Smooth muscle cell (in vitro differentiated cells): Measurements from ENCODE around the gene CNNM1. TPM values are rescaled to one million over a fixed set of nuclear protein-coding genes. Genes with fewer than 3 reads are reported as not detected.
A peak's percentile ranks its signal among the peaks of the same experiment; 100 is the strongest.

Source experiments
- DNase-seq: peaks from one replicate; lab custom pipeline; 2025; ENCODE audit not compliant: unreplicated experiment; lab: John Stamatoyannopoulos, UW
- H2AFZ ChIP-seq: fragments of 200-600 bp; sonication (generic); 2 replicates; pipeline ENCODE4 v1.6.0; 2016; ENCODE audit warnings: antibody characterized with exemption, low read depth, mild to moderate bottlenecking
- H3F3A ChIP-seq: fragments of 200-600 bp; sonication (generic); 2 replicates; pipeline ENCODE4 v1.6.0; 2017; ENCODE audit warnings: antibody characterized with exemption, low read depth
- H3K27ac ChIP-seq: fragments of 200-600 bp; sonication (generic); 2 replicates; pipeline ENCODE4 v1.5.1; 2016; ENCODE audit warnings: low read depth, mild to moderate bottlenecking
- H3K27me3 ChIP-seq: fragments of 200-600 bp; sonication (generic); 2 replicates; pipeline ENCODE4 v1.6.1; 2016; ENCODE audit warnings: low read depth, mild to moderate bottlenecking
- H3K36me3 ChIP-seq: fragments of 200-600 bp; sonication (generic); 2 replicates; pipeline ENCODE4 v1.5.1; 2016; ENCODE audit warnings: low read depth
- H3K4me1 ChIP-seq: fragments of 200-600 bp; sonication (generic); 2 replicates; pipeline ENCODE4 v1.5.1; 2016; ENCODE audit warnings: low read depth
- H3K4me2 ChIP-seq: fragments of 200-600 bp; sonication (generic); 2 replicates; pipeline ENCODE4 v1.6.0; 2016; ENCODE audit warnings: mild to moderate bottlenecking
- H3K4me3 ChIP-seq: fragments of 200-600 bp; sonication (generic); 2 replicates; pipeline ENCODE4 v1.5.1; 2016; ENCODE audit warnings: mild to moderate bottlenecking
- H3K79me2 ChIP-seq: fragments of 200-600 bp; sonication (generic); 2 replicates; pipeline ENCODE4 v1.6.0; 2016; ENCODE audit warnings: low read depth, mild to moderate bottlenecking
- H3K9ac ChIP-seq: fragments of 200-600 bp; sonication (generic); 2 replicates; pipeline ENCODE4 v1.6.0; 2016; ENCODE audit warnings: low read depth
- H3K9me3 ChIP-seq: fragments of 200-600 bp; sonication (generic); replicated peaks from 2 replicates; pipeline ENCODE4 v1.5.1; 2016; ENCODE audit warnings: low read depth
- H4K20me1 ChIP-seq: fragments of 200-600 bp; sonication (generic); 2 replicates; pipeline ENCODE4 v1.6.0; 2016; ENCODE audit warnings: low read depth
- WGBS: methylation state at CpG from one replicate; pipeline ENCODE4 v1.1.7; 2016; ENCODE audit warnings: low lambda C conversion rate; 5-methylcytosine and 5-hydroxymethylcytosine counted together
- polyA plus RNA-seq: library from polyadenylated mRNA; unstranded; fragments of >200 nt; fragmentation: Nextera tagmentation; extraction: Ambion mirVana; gene quantifications from 2 replicates; pipeline ENCODE4 v1.2.1, GENCODE V29; 2016
- total RNA-seq: library from RNA; depleted of rRNA; stranded (reverse); fragments of >200 nt; gene quantifications from 2 replicates; pipeline ENCODE4 v1.2.3, GENCODE V29; 2014
- TF ChIP-seq, protein P1 (sequence below): fragments of 200-600 bp; sonication (generic); IDR thresholded peaks from 2 replicates; pipeline ENCODE4 v1.5.1; 2017; ENCODE audit warnings: borderline replicate concordance, mild to moderate bottlenecking, antibody characterized with exemption; ENCODE audit not compliant: insufficient read depth, poor library complexity, severe bottlenecking

CNNM1 gene
- total and polyA plus RNA-seq, 2 experiments from 2014 or later, result 0.04 TPM; not detected in 1

GRCh38 chr10:99393683-99394082 is 64.5 kb downstream of the CNNM1 start:
- no peak overlapping the region for H3K9ac ChIP-seq
- no peak overlapping the region for H3K27ac ChIP-seq
- TF ChIP-seq, protein P1, sequence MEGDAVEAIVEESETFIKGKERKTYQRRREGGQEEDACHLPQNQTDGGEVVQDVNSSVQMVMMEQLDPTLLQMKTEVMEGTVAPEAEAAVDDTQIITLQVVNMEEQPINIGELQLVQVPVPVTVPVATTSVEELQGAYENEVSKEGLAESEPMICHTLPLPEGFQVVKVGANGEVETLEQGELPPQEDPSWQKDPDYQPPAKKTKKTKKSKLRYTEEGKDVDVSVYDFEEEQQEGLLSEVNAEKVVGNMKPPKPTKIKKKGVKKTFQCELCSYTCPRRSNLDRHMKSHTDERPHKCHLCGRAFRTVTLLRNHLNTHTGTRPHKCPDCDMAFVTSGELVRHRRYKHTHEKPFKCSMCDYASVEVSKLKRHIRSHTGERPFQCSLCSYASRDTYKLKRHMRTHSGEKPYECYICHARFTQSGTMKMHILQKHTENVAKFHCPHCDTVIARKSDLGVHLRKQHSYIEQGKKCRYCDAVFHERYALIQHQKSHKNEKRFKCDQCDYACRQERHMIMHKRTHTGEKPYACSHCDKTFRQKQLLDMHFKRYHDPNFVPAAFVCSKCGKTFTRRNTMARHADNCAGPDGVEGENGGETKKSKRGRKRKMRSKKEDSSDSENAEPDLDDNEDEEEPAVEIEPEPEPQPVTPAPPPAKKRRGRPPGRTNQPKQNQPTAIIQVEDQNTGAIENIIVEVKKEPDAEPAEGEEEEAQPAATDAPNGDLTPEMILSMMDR, result no peak
- no peak overlapping the region for H3K4me2 ChIP-seq
- H3K27me3 ChIP-seq, result no peaks in the 10 kb centered on the region
- H3K79me2 ChIP-seq, result no peaks in the 10 kb centered on the region
- no peaks in the 10 kb centered on the region for H4K20me1 ChIP-seq
- no peaks in the 10 kb centered on the region for H3K4me1 ChIP-seq
- H3K4me3 ChIP-seq, result no peak overlapping the region
- no peak for DNase-seq
- H3K36me3 ChIP-seq, result no peaks in the 10 kb centered on the region
- peaks cover 12% of the 10 kb centered on the region for H3F3A ChIP-seq
- 84% methylated on average over 5 of the region's 5 CpGs for WGBS
- no peak overlapping the region for H2AFZ ChIP-seq
- no peaks in the 10 kb centered on the region for H3K9me3 ChIP-seq

DNA sequence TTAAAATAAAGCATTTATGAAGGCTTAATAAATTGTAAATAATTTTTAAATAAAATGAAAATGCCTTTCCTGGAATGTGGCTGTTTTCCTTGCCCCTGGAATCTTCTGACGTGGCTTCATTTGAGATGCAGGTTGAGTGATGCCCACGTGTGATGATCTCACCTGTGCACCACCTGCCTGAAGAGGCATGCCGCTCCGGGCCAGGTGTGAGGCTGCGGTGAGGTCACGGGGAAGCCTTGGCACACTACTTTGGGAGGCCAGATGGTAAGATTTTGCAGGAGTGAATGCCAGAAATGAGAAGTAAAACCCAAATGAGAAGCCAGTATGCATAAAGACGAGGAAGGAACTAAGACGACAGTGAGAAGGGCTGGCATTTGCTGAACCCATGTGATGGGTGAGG is 65.1 kb downstream of the CNNM1 start:
- H3K4me3 ChIP-seq, result no peak overlapping the region
- 90% methylated on average over 8 of the region's 8 CpGs for WGBS
- no peak overlapping the region for H3K4me2 ChIP-seq
- no peak overlapping the region for H3K27ac ChIP-seq
- H2AFZ ChIP-seq, result no peak overlapping the region
- peaks cover 12% of the 10 kb centered on the region for H3F3A ChIP-seq
- no peaks in the 10 kb centered on the region for H3K27me3 ChIP-seq
- no peaks in the 10 kb centered on the region for H3K9me3 ChIP-seq
- H4K20me1 ChIP-seq, result no peaks in the 10 kb centered on the region
- TF ChIP-seq, protein P1, result no peak
- H3K9ac ChIP-seq, result no peak overlapping the region
- H3K36me3 ChIP-seq, result no peaks in the 10 kb centered on the region
- no peaks in the 10 kb centered on the region for H3K79me2 ChIP-seq
- H3K4me1 ChIP-seq, result no peaks in the 10 kb centered on the region
- no peak for DNase-seq

- no peaks in the 10 kb centered on the region for H3K79me2 ChIP-seq
- no peaks in the 10 kb centered on the region for H3K4me1 ChIP-seq
- peaks cover 12% of the 10 kb centered on the region for H3F3A ChIP-seq
- no peak overlapping the region for H2AFZ ChIP-seq
- H3K9me3 ChIP-seq, result no peaks in the 10 kb centered on the region
- H3K27me3 ChIP-seq, result no peaks in the 10 kb centered on the region
- peak overlapping the region; percentile 77 for H3K4me2 ChIP-seq
- H3K9ac ChIP-seq, result no peak overlapping the region
- no peaks in the 10 kb centered on the region for H4K20me1 ChIP-seq
- H3K4me3 ChIP-seq, result no peak overlapping the region
- 87% methylated on average over 7 of the region's 7 CpGs for WGBS
- no peaks in the 10 kb centered on the region for H3K36me3 ChIP-seq
- TF ChIP-seq, protein P1, result no peak
- no peak for DNase-seq
- peak overlapping the region; percentile 93 for H3K27ac ChIP-seq
Observed at GRCh38 chr10:99394761-99395386, 65.7 kb downstream of the CNNM1 start.

- H3K36me3 ChIP-seq, result no peaks in the 10 kb centered on the region
- H3K27me3 ChIP-seq, result no peaks in the 10 kb centered on the region
- 40% methylated on average over 2 of the region's 2 CpGs for WGBS
- H3K4me1 ChIP-seq, result no peaks in the 10 kb centered on the region
- H3K9me3 ChIP-seq, result no peaks in the 10 kb centered on the region
- H3K79me2 ChIP-seq, result no peaks in the 10 kb centered on the region
- no peak overlapping the region for H2AFZ ChIP-seq
- H4K20me1 ChIP-seq, result no peaks in the 10 kb centered on the region
- no peak overlapping the region for H3K4me3 ChIP-seq
- H3K27ac ChIP-seq, result peak overlapping the region; percentile 93
- DNase-seq, result no peak
- H3F3A ChIP-seq, result peaks cover 12% of the 10 kb centered on the region
- H3K4me2 ChIP-seq, result peak overlapping the region; percentile 77
- peak overlapping the region; percentile 56 for H3K9ac ChIP-seq
- TF ChIP-seq, protein P1, result no peak
Observed at GRCh38 chr10:99395750-99396445, 66.7 kb downstream of the CNNM1 start.
